AG04450 (cell line): Measurements from ENCODE around the gene HIBADH. TPM values are rescaled to one million over a fixed set of nuclear protein-coding genes. Genes with fewer than 3 reads are reported as not detected.
"Not testable (repeated sequence)": the region's sequence is repeated elsewhere in the genome, so short reads cannot be mapped to it uniquely, and the experiment has no call there.

ENCODE experiments used
- CTCF ChIA-PET: fragments of 300-600, 350-600 bp; formaldehyde crosslinking; extraction: SDS; loops from one replicate; lab custom pipeline; 2022; ENCODE audit warnings: antibody characterized with exemption, inconsistent platforms; lab: Charles Lee
- POLR2A ChIA-PET: fragments of 350-600 bp; formaldehyde crosslinking; extraction: SDS; loops from one replicate; lab custom pipeline; 2021; ENCODE audit warnings: antibody characterized with exemption, inconsistent platforms; lab: Yijun Ruan, JAX
- DNase-seq: peaks from one replicate; pipeline ENCODE4 v3.0.0-alpha.2; 2011; ENCODE audit warnings: low read depth, low spot score
- H3K27ac ChIP-seq: one replicate; pipeline ENCODE4 v1.5.1; 2012; ENCODE audit warnings: low read depth, low read length, control low read depth
- H3K27me3 ChIP-seq: one replicate; pipeline ENCODE4 v1.6.0; 2012; ENCODE audit warnings: low read length; ENCODE audit not compliant: control insufficient read depth, insufficient read depth
- H3K4me3 ChIP-seq: 2 replicates; pipeline ENCODE4 v1.5.1; 2011; ENCODE audit warnings: mild to moderate bottlenecking, low read depth, low read length, control low read depth
- H3K9me3 ChIP-seq: 2 replicates; pipeline ENCODE4 v1.5.1; 2012; ENCODE audit warnings: low read length; ENCODE audit not compliant: control insufficient read depth, insufficient read depth
- polyA plus RNA-seq: library from polyadenylated mRNA; depleted of rRNA; stranded (reverse); fragments of >200 nt; gene quantifications from 2 replicates; pipeline ENCODE4 v1.2.3, GENCODE V29; 2011
- TF ChIP-seq, protein P1 (sequence below): IDR thresholded peaks from 2 replicates; pipeline ENCODE4 v1.5.1; 2011; ENCODE audit warnings: low read depth, low read length, control low read depth, inconsistent platforms

Gene HIBADH
- polyA plus RNA-seq, 1 experiment = 86.3 TPM

DNA sequence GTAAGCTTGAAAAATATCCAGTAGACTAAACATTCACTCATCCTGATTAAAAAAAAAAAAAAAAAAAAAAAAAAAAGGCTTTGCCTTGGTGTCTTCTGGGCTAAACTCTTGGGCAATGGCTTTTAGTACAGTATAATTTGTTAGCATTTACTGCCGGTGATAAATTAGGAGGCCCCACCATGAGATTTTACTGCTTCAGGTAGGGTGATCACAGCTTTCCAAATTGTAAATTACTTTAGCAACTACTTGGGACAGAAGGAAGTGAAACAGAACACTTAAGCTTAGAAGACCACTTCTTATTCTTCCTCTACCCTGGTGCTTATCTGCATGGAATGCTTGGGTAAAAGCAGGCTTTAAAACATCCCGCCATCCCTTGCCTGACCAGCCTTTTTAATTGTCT lies 152.1 kb downstream of the HIBADH start:
- no peaks in the 10 kb centered on the region for H3K9me3 ChIP-seq
- peaks cover 5% of the 10 kb centered on the region for H3K27me3 ChIP-seq
- no peak overlapping the region for H3K4me3 ChIP-seq
- TF ChIP-seq, protein P1, sequence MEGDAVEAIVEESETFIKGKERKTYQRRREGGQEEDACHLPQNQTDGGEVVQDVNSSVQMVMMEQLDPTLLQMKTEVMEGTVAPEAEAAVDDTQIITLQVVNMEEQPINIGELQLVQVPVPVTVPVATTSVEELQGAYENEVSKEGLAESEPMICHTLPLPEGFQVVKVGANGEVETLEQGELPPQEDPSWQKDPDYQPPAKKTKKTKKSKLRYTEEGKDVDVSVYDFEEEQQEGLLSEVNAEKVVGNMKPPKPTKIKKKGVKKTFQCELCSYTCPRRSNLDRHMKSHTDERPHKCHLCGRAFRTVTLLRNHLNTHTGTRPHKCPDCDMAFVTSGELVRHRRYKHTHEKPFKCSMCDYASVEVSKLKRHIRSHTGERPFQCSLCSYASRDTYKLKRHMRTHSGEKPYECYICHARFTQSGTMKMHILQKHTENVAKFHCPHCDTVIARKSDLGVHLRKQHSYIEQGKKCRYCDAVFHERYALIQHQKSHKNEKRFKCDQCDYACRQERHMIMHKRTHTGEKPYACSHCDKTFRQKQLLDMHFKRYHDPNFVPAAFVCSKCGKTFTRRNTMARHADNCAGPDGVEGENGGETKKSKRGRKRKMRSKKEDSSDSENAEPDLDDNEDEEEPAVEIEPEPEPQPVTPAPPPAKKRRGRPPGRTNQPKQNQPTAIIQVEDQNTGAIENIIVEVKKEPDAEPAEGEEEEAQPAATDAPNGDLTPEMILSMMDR = no peak
- ChIA-PET POLR2A (no interaction called here), CTCF (no interaction called here)
- no peak for DNase-seq
- no peak overlapping the region for H3K27ac ChIP-seq

DNA sequence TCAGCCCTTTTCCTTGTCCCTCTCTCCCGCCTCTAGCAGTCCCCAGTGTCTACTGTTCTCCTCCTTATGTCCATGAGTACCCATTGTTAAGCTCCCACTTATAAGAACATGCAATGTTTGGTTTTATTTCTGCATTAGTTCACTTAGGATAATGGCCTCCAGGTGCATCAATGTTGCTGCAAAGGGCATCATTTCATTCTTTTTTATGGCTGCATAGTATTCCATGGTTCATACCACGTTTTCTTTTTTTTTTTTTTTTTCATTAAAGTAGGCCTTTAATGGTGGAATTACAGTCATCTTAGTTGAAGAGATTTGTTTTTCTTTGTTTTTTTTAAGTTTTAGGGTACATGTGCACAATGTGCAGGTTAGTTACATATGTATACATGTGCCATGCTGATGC lies 160.8 kb downstream of the HIBADH start:
- H3K27me3 ChIP-seq, H3K4me3 ChIP-seq, H3K27ac ChIP-seq, POLR2A ChIA-PET, DNase-seq, H3K9me3 ChIP-seq: not testable (repeated sequence)
- CTCF ChIA-PET = interaction anchor here (1.0 kb wide), 1 partner anchor 272 kb away, joined by 3 read pairs; no protein-coding TSS in a partner anchor

DNA sequence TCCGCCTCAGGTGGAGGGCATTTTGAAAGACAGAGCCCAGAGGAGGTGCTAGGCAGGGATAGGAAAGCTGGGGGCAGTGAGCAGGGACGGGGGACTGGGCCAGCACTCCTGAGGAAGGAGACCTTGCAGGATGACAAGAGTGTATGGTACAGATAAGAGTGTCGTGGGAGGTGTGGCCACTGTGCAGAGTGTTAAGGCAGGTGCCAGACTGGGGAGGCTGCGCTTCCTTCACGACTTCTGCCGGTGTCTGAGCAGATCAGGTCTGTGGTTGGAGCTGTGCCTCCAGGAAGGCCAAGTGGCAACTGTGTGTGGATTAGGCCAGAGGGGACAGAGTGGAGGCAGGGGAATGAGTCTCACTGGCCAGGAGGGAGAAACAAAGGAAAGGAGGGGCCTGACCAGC lies 161.7 kb downstream of the HIBADH start:
- TF ChIP-seq, protein P1 = no peak
- Histone ChIP-seq H3K27ac (no peak overlapping the region), H3K9me3 (no peaks in the 10 kb centered on the region), H3K4me3 (no peak overlapping the region), H3K27me3 (peaks cover 4% of the 10 kb centered on the region)
- ChIA-PET CTCF (no interaction called here), POLR2A (no interaction called here)
- DNase-seq = no peak

DNA sequence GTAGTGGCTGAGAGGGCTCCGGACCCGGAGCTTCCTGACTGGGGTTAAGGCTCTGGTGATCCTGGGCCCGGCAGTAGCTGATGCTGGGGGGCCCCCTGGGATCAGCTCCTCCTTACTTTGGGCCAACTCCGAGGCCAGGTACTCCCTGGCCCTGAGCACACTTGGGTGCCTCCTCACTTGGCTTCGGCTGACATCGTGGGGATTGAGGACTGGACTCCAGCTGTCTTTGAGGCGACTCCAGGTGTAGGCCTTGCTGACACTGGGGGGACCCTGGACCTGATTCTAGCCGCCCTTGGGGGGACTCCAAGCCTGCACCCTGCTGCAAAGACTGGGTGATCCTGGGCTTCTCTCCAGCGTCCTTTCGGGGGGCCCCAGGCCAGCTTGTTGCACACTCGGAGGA lies 170.5 kb downstream of the HIBADH start:
- CTCF ChIA-PET = no interaction called here

DNA sequence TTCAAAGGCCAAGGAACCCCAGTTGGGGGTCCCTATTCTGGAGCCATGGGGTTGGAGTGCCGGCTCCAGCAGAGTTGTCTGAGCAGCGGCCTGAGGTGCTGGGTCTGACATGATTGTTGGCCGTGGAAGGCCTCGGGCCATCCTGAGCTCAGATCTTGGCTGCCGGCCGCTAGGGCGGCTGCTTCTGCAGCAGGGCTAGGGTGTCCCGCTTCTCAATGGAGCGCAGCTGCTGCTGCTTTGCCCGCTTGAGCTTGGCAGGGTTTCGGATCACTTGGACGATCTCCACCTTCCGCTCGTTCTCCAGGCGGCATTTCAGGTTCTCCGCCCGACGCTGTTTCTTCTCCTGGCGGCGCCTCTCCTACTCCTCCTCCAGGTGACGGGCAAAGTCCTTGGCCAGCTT lies 171.1 kb downstream of the HIBADH start:
- no peak overlapping the region for H3K4me3 ChIP-seq
- POLR2A ChIA-PET = no interaction called here
- H3K27me3 ChIP-seq = peaks cover 12% of the 10 kb centered on the region
- TF ChIP-seq, protein P1 = no peak
- H3K27ac ChIP-seq = no peak overlapping the region
- DNase-seq = no peak
- CTCF ChIA-PET = no interaction called here
- peaks cover 13% of the 10 kb centered on the region; the same call in 1 of the 2 replicates for H3K9me3 ChIP-seq

More for the DNA sequence above, 170.5 kb downstream of the HIBADH start:
- Histone ChIP-seq H3K4me3 (no peak overlapping the region), H3K27ac (no peak overlapping the region), H3K9me3 (peaks cover 13% of the 10 kb centered on the region; the same call in 1 of the 2 replicates), H3K27me3 (peaks cover 16% of the 10 kb centered on the region)
- TF ChIP-seq, protein P1 = no peak
- POLR2A ChIA-PET = no interaction called here
- DNase-seq = no peak
